SH-SY5Y (cell line): ENCODE results near the gene NOL3.

Experiments used
- GATA2 ChIP-seq: IDR thresholded peaks from 2 replicates; pipeline ENCODE4 v1.6.1; 2011; ENCODE audit warnings: mild to moderate bottlenecking, low read depth, low read length
- GATA3 ChIP-seq: IDR thresholded peaks from 2 replicates; pipeline ENCODE4 v1.6.1; 2011; ENCODE audit warnings: low read depth, mild to moderate bottlenecking, low read length, moderate library complexity

NOL3 gene

DNA sequence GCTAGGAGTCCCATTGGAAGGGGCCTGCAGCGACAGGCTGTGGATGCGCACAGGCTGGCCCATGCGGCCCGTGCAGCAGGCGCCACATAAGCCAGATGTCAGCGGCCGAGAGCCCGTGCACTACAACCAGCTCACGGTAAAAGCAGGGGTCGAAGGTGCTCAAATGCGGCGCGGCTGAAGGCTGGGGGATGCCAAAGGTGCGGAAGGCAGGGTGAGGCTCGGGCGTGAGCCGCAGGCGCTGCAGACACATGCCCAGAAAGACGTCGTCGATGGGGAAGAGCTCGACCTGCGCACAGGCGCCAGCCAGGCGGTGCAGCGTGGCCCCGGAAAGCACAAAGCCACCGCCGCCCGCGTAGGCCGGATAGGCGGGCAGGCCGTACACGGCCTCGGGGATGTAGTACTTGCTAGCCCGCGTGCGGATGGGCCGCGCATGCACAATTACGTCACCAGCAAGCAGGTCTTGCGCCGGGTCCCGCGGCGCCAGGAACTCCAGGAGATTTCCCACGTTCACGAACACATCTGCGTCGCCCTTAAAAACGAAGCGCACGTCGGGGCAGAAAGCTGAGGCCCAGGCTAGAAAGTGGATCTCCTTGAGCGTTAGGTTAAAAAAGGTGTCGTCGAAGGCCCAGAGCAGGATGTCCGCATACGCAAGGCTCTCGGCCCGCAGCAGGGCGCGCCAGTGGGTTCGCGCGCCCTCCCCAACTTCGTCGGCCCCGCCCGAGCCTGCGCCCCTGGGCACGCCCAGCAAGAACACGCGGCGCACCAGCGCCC lies 20.9 kb upstream of the NOL3 start:
- no peak for TF ChIP-seq GATA3

DNA sequence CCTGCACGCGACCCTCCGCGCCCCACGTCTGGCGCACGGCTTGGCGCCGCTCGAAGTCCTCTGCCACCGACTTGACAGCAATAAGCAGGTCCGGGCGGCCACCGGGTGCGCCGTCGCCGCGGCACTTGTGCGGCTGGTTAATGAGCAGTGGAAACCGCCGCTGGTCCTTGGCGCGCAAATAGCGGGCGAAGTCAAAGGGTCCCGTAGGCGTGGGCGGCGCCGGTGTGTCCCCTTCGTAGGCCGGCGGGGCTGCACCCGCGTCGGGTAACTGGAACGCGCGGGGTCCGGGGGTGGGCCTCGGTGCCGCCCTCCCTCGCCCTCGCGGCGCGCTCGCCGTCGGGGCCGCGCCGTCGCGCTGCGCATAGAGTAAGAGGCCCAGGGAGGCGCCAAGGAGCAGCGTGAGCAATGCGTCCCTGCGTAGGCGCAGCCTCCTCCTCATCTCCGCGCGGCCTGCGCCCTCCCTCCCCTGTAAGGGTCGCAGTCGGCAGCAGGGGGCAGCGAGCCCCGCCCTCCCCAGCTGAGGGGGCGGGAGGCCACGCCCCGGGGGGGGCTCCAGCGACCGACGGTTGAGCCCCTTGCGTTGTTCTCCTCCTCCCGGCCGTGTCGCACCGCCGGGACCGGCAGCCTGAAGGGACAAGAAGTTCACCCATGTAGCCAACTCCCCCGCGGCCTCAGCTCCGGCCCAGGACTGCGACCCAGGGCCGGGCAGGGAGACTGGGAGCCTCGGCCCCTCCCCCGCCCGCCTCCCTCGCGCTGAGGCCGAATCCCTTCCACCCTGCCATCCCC lies 20.1 kb upstream of the NOL3 start:
- no peak for TF ChIP-seq GATA2
- TF ChIP-seq GATA3 = no peak

DNA sequence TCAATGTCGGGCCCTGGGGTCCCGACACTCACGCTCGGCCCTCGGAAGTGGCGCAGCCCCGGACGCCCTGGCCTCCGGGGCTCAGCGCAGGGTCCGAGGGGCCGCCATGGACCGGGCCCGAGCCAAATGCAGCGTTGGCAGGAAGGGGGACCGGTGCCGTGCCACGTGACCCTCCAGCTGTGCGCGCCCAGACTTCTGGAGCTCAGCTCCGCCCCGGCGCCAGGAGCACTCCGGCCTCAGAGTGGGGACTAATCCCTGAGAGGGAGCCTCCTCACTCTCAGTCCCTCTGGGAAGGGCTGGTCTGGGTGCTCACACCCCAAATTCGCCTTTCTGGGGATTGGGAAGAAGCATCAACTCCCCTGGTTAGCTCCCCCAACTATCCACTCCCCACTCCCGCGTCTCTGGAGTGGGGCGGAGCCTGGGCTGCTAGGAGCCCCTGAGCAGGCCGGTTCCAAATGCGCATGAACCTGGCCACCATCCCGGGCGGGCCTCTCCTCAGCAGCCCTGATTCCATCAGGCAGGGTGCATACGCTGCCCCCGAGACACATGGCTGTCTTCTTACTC lies 19.4 kb upstream of the NOL3 start, which contains the start of gene B3GNT9:
B3GNT9 (minus strand) TSS at position 166 of the 564 bp plus-strand sequence. CDS start 513 bp downstream, outside the sequence.
- TF ChIP-seq GATA3 = no peak
- TF ChIP-seq GATA2 = no peak

DNA sequence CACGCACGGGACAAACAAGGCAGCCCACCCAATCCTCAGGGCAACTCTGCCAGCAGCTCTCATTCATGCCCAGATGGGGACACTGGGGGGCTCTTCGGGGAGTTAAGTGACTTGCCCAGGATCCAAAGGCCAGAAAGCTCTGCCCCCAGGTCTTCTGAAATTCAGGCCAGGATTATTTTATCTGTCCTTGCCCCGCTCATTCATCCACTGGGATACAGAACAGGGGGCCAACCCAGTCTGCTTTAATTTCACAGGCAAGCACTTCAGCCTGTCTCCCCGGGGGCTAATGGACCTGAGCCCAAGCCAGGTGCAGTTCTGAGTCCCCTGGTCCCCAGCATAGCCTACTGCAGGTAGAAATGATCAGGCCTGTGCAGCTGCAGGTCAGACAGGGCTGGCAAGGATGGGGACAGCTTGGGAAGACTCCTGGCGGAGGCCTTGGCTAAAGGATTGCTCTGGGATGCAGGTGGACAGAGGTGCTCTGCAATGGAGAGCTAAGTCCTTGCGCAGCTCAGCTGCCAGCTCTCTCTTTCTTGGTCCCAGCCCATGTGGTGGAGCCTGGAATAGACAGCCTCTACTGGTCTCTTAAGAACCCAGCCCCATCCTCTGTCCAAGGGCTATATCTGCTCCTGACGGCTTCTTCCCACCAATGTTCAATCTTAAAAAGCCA lies 18.8 kb upstream of the NOL3 start:
- TF ChIP-seq GATA2 (no peak), GATA3 (no peak)

DNA sequence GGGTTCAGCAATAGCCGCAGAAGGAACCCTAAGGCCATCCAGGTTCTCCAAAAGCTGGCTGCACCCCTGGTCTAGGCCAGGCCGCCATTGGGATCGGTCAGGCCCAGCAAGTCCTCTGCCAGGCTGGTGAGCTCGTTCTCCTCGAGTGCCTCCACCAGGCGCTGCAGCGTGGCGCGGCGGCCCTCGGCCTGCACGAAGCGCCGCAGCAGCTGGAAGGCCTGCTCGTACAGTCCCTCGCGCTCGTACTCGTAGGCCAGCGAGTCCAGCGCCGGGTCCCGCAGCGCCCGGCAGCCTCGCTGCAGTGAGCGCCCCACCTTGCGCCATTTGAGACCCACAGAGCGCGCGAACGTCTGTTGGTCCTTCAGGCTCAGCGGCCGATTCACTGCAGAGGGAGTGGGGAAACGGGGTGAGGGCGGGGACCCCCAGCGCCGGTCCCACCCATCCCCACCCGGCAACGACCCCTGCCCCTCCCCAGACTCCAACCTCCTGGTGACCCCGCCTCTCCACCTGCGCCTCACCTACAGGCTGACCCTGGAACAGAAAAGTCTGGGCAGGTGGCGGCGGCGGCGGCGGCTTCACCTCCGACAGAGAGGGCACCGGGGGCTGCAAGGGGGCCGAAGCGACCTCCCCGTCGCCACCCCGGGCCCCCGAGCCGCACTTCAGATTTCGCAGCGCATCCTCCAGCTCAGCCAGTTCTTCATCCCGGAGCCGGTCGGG lies 15.6 kb upstream of the NOL3 start:
- TF ChIP-seq GATA3 (no peak), GATA2 (no peak)

DNA sequence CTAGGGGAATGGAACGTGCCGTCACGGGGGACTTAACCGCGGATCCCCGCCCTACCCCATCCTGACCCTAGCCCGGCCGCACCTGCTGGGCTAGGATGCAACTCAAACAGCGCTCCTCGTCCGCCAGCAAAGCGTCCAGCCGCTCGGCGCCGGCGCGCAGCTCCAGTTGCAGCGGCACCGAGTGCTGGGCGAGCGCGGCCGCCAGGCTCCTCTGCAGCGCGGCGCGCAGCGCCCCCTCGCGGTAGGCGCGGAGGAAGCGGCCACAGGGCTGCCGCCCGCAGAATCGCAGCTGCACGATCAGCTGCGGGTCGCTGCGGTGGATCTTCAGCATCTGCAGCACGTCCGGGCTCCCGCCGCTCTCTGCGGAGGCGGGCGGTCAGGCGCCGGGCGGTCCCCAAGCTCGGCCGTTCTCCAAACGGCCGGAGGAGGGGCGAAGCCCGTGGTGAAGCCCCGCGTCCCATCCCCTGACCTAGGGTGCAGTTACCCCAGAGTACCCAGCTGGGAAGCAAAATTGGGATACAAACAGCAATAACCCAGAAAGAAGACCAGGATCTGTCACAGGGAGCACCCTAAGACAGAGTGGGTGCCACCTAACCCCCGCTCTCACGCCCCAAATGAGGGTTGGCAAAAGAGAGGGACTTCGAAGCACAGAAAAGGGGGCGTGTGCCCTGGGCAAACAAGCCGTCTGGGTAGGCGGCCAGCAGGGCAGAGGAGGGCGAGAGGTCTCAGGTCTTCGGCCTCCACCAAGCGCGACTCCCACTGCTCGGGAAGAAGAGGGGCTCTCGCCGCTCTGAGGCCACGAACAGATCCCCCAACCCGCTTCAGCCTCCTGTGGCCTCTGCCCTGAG lies 14.8 kb upstream of the NOL3 start:
- TF ChIP-seq GATA3 (no peak), GATA2 (no peak)

DNA sequence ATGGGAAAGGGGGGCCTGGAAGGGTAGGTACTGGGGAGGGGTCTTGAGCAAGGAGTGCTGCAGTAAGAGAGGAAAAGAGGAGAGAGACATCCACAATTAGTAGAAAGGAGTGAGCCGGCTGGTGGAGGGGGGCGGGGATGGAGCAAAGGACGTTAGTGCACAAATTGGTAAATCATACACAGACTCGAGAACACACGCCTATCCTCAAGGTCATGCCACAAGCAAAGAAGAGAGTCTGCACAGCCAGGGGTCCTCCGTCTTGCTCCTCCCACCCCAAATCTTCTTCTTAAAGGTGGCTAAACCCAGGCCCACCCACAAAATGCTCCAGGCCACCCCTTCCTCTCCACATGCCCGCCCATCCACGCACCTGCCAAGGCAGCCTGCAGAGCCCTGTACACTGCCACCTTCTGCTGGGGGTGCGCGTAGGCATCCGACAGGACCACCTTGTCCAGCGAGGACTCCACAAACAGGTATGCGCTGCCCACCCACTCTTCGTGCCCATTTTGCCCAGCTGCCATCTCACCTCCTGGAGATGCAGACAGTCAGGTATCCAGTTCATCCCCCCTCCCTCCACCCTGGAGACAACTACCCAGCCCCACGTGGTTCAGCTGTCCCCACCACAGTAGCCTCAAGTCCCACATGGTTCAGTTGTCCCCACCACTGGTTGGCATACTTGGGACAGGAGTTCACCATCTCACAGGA lies 14.0 kb upstream of the NOL3 start:
- no peak for TF ChIP-seq GATA3
- no peak for TF ChIP-seq GATA2

DNA sequence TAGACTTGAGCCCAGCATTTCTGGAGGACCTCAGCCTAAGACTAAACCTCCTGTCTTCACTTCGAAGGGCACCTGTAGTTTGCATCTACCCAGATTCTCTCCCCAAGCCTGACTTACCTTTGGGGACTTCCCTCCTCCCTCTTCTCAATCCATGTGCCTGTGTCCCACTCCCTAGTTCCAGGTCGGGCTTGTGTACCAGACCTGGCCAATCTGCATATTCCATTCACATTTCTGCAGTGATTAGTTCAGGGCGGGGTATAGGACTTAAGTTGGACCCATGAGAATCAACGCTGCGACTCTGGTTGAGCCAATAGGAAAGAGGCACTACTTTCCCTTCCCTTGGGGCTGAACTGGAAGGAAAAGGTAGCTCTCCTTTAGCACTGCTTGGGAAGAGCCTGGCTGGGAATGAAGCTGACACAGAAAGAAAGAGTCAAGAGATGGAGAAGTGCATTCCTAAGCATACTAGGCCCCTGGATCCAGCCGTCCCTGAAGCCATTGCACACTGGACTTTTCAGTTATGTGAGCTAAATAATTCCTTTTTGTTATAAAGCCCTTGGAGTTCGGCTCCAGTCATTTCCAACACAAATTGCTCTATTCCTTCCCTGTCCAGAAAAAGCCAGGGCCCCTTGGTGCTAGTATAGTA lies 13.1 kb upstream of the NOL3 start:
- TF ChIP-seq GATA2 = no peak
- TF ChIP-seq GATA3 = no peak

DNA sequence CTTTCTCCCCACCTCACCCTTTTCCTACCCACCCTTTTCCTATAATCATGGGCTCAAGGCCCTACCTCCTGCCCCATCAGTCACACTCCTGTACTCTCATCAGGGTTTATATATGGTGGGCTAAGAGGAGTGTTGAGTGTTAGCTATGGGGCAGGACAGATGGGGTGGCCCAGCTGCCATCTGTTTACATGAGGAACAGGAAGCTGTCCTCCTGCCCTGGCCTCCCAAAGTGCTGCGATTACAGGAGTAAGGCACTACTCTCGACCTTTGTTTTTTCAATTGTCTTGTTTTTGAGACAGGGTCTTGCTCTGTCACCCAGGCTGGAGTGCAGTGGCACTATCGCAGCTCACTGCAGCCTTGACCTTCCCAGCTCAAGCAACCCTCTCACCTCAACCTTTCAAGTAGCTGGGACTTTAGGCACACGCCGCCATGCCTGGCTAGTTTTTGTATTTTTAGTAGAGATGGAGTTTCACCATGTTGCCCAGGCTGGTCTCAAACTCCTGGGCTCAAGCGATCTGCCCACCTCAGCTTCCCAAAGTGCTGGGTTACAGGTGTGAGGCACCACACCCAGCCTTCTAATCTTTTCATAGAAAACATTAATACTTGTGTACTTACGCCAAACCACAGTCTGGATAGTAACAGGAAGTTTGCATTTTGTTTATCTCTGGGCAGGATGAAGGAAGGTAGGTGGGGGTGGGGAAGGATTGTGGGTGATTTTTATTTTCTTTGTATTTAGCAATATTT lies 12.3 kb upstream of the NOL3 start:
- no peak for TF ChIP-seq GATA3
- TF ChIP-seq GATA2 = no peak

DNA sequence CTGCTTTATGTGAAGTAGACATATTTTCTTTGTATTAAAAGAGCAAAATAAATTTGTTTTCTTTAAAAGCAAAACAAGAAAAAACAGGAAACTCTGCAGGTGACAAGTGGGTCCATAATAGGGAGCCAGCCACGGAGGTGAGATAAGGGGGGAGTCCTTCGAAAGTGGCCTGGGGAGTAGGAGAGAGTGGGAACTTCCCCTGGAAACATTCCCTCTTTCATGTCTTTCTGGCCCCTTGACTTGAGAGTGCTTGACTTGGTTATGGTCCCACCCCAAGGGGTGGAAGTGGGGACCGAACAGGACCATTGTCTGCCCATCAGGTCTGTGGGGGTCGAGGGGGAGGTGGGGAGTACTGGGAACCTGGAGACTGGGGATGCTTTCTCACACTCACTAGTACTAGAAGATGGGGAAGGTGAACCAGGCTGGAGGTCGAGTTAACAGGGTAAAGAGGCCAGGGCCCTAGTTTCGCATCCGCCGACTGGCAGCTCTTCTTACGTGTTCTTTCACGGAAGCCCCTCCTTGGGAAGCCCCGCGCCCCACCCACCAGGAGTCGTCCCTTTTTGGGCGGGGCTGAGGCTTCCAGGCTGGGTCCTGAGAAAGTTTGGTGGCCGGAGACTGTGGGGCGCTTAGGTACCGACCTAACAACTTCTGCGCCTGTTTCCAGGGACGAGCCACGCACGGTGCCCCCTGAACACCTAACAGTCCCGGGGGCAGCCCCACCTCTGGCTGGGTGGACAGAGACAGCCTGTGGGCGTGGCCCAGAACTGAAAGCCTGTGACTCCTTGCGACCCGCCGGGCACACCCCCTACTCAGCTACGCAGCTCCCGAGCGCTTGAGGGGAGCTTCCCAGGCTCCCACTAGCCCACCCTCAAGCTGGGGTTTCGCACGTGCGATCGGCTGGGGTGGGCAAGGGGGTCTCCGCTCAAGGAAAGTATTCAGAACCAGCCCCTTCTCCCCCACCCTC lies 11.4 kb upstream of the NOL3 start:
- no peak for TF ChIP-seq GATA2
